PC-3 (cell line): Measurements from ENCODE around the gene C4orf50.

Source experiments
- CTCF ChIP-seq: fragments of 300-600 bp; sonication (generic); conservative IDR thresholded peaks from 2 replicates; pipeline ENCODE4 v1.5.1; 2017; ENCODE audit warnings: antibody characterized with exemption, low read depth, mild to moderate bottlenecking, low read length
- EZH2phosphoT487 ChIP-seq: fragments of 300-600 bp; sonication (generic); IDR thresholded peaks from 2 replicates; pipeline ENCODE4 v1.6.1; 2018; ENCODE audit warnings: mild to moderate bottlenecking, antibody characterized with exemption, low read length, borderline replicate concordance

GRCh38 chr4:5941601-5942000 is 76.6 kb downstream of the C4orf50 start:
- TF ChIP-seq CTCF: no peak
- TF ChIP-seq EZH2phosphoT487: no peak
